PFSK-1 (cell line): ENCODE data around the gene ZDHHC9.

Experiments
- FOXP2 ChIP-seq: optimal IDR thresholded peaks from 2 replicates; pipeline ENCODE3; 2011; ENCODE audit warnings: borderline replicate concordance, control low read depth, inconsistent platforms; ENCODE audit not compliant: insufficient read depth; ENCODE audit errors: extremely low read length, extremely low read depth
- POLR2AphosphoS5 ChIP-seq: IDR thresholded peaks from 2 replicates; pipeline ENCODE4 v1.6.1; 2012; ENCODE audit warnings: low read depth, mild to moderate bottlenecking, control low read depth, low read length, moderate library complexity
- SIN3A ChIP-seq: IDR thresholded peaks from 2 replicates; pipeline ENCODE4 v1.6.1; 2012; ENCODE audit warnings: mild to moderate bottlenecking, low read length, moderate library complexity, borderline replicate concordance; ENCODE audit not compliant: insufficient read depth
- TAF1 ChIP-seq: IDR thresholded peaks from 2 replicates; pipeline ENCODE4 v1.6.1; 2012; ENCODE audit warnings: low read length, control low read depth, borderline replicate concordance; ENCODE audit not compliant: insufficient read depth
- TF ChIP-seq, protein P1 (sequence below), 2 experiments: IDR thresholded peaks; 2 replicates each; pipeline versions ENCODE4 v1.6.1 to v1.8.0; 2011 to 2012; ENCODE audit warnings: low read depth in 2 of 2, low read length in 2 of 2, control low read depth in 1 of 2, inconsistent platforms in 1 of 2, mild to moderate bottlenecking in 1 of 2, moderate library complexity in 1 of 2; ENCODE audit not compliant: insufficient read depth in 1 of 2

The ZDHHC9 gene

DNA sequence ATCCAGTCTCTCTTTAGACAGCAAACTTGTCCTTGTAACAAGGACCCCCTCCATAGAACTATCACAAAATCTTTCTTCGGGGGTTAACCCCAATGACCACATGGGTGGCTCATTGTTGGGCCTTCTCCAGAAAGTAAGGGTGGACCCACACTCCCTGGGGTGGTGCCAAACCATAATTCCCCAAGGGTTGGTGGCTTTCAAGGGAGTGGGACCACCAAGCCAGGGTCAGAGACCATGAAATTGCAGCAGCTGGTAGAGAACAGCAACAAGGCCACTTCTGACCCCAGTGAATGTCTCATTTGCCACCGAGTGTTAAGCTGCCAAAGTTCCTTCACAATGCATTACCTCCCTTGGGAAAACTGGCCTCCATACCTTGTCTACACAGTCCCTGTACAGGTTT is 28.8 kb upstream of the ZDHHC9 start:
- no peak for TF ChIP-seq FOXP2
- TF ChIP-seq SIN3A, result no peak
- no peak for TF ChIP-seq POLR2AphosphoS5
- TF ChIP-seq TAF1, result no peak
- TF ChIP-seq, protein P1, sequence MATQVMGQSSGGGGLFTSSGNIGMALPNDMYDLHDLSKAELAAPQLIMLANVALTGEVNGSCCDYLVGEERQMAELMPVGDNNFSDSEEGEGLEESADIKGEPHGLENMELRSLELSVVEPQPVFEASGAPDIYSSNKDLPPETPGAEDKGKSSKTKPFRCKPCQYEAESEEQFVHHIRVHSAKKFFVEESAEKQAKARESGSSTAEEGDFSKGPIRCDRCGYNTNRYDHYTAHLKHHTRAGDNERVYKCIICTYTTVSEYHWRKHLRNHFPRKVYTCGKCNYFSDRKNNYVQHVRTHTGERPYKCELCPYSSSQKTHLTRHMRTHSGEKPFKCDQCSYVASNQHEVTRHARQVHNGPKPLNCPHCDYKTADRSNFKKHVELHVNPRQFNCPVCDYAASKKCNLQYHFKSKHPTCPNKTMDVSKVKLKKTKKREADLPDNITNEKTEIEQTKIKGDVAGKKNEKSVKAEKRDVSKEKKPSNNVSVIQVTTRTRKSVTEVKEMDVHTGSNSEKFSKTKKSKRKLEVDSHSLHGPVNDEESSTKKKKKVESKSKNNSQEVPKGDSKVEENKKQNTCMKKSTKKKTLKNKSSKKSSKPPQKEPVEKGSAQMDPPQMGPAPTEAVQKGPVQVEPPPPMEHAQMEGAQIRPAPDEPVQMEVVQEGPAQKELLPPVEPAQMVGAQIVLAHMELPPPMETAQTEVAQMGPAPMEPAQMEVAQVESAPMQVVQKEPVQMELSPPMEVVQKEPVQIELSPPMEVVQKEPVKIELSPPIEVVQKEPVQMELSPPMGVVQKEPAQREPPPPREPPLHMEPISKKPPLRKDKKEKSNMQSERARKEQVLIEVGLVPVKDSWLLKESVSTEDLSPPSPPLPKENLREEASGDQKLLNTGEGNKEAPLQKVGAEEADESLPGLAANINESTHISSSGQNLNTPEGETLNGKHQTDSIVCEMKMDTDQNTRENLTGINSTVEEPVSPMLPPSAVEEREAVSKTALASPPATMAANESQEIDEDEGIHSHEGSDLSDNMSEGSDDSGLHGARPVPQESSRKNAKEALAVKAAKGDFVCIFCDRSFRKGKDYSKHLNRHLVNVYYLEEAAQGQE (IDR thresholded peaks at IDR 0.05; ENCODE audit: insufficient read depth in 1 of 2, low read depth in 2 of 2, low read length in 2 of 2), result no peak

DNA sequence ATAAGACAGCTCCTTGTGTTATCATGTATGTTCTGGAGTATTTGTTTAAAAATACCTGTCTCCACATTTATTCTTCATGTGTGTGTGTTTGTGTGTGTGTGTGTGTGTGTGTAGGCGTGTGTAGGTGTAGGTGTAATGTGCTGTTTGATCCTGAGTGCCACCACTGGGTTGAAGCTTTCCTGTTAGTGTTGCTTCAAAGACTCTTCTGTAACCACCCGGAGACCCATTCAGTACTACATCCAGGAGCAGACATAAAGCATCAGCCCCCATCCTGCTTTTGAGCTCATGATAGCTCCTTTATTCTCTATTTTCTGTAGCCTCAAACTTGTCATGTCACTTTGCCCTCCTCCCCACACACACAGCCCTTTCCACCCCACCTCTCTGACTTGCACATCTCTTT is 3.0 kb upstream of the ZDHHC9 start:
- TF ChIP-seq, protein P1 (IDR thresholded peaks at IDR 0.05; ENCODE audit: insufficient read depth in 1 of 2, low read depth in 2 of 2, low read length in 2 of 2), result no peak
- TF ChIP-seq SIN3A, result no peak
- TF ChIP-seq FOXP2, result no peak
- no peak for TF ChIP-seq POLR2AphosphoS5
- no peak for TF ChIP-seq TAF1

DNA sequence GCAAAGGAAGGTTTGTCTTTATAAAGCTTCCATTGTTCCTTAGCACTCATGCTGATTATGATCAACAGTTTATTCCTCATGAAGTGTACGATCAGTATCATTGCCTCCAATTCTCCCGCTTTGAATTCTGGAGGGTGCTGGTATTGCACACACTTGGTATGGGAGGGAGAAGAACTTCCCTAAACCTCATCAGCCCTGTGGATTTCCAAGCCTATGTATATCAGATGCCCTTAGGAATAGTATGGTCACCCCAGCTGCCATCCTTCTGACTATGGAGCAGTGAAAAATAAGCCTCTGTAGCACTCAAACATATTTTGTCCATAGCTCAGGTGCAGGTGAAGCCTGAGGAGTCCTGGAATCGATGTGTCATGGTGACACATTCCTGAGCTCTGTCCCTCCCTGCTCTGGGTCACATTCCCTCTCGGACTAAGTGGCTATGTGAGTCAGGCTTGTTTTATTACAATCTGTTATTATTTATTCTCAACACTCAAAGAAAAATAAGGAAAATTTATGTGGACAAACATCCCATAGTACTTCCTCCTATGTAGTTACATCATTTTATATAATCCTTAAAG is 2.0 kb upstream of the ZDHHC9 start:
- TF ChIP-seq, protein P1 (IDR thresholded peaks at IDR 0.05; ENCODE audit: insufficient read depth in 1 of 2, low read depth in 2 of 2, low read length in 2 of 2), result no peak
- TF ChIP-seq SIN3A (no peak), POLR2AphosphoS5 (no peak), TAF1 (no peak), FOXP2 (no peak)

DNA sequence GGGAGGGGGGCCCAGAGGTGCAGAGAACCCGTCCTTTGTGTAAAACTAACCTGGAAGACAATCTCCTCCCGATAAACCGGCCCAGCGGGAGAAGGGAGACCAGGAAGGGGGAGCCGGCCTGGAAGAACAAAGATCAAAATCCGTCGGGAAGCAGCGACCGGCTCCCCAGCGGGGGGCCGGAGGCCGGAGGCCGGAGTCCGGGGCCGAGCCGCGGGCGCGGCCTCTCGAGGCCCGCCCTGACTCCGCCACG is 552 bp downstream of the ZDHHC9 start:
- TF ChIP-seq SIN3A, result no peak
- TF ChIP-seq TAF1, result no peak
- TF ChIP-seq, protein P1 (IDR thresholded peaks at IDR 0.05; ENCODE audit: insufficient read depth in 1 of 2, low read depth in 2 of 2, low read length in 2 of 2), result no peak
- TF ChIP-seq POLR2AphosphoS5, result no peak
- no peak for TF ChIP-seq FOXP2
